ENCODE measurements around the gene CHTF18.
"Not testable (repeated sequence)": the region's sequence is repeated elsewhere in the genome, so short reads cannot be mapped to it uniquely, and the experiment has no call there.

Gene CHTF18

DNA sequence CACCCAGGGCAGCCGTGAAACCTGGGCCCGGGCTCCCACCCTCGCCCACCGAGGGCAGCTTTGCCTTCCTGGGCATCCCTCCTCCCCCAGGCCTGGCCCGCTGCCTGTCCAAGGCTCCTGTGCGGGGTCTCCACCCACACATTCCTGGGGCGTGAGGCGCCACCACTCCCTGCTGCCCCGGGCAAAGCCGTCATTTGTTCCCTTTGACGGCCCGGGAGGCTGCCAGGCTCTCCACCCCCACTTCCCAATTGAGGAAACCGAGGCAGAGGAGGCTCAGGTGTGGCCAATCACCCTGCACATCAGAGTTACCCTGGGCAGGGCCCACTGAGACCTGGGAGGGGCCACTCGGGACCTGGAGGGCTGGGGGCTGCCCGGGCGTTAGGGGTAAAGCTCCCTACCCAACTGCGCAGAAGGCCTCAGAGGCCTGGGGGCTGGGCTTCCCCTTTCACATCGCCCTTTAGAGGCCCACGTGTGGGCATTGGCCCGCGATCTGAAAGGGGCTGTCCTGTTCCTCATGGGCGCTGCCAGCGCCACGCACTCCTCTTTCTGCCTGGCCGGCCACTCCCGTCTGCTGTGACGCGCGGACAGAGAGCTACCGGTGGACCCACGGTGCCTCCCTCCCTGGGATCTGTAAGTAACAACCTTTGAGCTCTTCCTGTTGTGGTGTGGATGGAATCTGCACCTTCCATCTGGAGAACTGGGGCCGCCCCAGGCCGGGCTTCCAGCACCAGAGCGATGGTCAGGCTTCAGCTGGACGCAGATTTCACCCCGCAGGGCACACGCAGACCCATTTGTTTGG lies 27.7 kb upstream of the CHTF18 start, which contains the start of gene MSLN:
Gene MSLN (plus strand): TSS at position 190 of the 799 bp plus-strand sequence. CDS start 1,947 bp downstream, outside the sequence.
- no peak for DNase-seq

DNA sequence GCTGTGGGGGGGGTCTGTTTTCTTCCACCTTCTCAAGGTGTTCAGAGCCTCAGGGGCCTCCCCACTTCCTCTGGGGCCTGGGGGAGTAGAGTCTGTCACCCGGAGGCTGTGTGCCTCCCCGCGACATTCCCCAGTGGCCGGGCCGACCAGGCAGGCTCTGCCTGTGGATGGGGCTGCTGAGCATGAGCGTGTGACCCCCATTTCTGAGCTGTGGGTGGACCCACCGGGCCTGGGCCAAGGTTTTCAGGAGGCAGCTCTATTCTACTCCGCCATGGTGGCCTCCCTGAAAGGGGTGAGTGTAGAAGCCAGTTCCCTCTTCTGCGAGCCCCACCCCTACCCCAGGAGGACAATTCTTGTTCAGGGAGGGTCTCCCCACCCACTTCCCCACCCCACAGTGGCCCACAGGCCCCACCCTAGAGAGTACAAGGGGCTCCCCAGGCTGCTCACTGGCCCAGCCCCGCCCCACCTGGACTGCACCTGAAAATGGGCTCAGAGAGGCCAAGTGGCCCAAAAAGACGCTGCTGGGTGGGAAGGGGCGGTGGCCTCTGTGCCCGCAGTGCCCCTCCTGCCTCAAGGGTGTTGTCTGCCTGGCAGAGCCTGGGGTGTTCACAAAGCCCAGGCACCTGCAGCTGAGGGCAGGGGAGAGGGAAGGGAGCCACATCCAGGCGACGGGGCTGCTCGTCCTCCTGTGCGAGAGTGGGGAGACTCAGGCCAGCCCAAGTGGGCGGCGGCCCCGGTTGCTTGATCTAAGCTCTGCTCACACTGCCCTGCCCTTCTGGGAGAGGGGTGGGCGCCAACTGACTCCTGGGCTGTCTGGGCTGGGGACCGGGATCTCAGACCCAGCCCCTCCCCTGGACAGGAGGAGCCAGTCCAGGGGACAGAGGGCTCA lies 26.6 kb upstream of the CHTF18 start:
- no peak for DNase-seq

DNA sequence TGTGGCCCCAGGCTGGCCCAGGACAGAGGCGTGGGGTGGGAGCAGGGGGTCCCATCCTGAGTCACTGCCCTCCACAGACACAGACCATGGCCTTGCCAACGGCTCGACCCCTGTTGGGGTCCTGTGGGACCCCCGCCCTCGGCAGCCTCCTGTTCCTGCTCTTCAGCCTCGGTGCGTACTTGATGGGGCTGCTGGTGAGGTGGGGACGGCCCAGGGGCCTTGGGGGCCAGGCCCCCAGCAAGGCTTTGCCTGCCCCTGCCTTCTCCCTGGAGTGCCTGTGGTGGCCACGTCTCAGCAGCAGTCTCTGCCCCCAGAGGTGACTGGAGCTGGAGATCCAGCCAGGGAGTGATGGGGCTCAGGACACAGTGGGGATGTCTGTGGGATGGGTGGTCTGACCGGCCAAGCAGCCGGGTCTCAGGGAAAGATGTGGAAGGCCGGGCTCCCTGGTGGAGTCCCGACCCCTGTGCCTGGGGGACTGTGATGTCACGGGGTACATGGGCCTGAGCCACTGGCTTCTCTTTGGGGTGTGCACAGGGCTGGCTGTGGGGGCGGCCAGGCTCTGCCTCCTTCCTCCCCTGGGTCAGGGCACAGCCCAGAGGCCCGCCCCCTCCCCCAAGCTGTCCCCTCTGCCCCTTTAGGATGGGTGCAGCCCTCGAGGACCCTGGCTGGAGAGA lies 25.7 kb upstream of the CHTF18 start:
- DNase-seq: no peak

DNA sequence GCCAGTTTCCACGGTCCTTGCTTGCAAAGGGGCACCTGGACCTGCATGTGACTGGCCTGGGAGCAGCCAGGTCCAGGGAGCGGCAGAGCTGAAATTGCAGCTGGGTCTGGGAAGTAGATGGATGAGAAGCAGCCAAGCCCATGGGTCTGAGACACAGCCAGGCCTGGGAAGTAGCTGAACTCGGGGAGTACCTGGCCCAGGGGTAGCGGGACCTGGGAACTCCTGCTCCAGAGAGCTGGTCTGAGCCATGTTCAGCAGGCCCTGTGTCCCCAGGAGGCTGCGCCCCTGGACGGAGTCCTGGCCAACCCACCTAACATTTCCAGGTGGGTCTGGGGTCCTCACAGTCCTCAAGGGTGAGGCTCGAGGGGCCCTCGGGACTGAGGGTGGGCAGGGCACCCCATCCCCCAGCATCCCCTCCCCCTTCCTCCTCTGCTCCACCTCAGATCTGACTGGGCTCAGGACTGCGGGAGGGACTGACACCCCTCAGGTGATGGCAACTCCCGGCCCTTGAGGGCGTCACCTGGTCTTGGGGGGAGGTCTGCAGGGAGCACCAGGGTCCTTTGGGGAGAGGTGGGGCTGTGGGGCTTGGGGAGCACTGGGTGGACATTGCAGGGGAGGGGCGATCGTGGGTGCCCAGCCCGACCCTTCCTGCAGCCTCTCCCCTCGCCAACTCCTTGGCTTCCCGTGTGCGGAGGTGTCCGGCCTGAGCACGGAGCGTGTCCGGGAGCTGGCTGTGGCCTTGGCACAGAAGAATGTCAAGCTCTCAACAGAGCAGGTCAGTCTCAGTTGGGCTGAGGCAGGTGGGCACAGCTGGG lies 24.8 kb upstream of the CHTF18 start:
- no peak for DNase-seq

DNA sequence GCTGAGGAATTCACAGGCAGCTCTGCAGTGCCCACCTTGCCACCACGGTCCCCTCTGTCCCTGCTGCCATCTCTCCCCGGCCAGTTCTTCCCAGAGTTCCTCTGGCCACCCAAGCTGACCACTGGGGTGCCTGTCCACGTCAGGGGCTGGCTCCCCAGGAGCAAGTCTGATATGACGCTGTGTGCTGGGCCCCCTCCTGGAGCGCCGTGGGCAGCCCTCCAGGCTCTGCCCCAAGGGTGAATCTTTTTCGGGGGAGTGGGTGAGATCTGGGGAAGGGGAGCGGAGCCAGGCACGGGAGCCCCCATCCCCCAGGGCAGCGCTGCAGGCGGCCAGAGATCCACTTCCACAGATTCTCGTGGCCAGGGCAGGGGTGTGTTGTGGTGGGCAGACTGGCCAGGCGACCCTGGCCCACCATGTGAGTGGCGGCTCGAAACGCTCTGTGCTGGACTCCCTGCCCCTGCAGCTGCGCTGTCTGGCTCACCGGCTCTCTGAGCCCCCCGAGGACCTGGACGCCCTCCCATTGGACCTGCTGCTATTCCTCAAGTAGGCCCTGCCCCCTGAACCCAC lies 24.2 kb upstream of the CHTF18 start:
- DNase-seq: no peak

DNA sequence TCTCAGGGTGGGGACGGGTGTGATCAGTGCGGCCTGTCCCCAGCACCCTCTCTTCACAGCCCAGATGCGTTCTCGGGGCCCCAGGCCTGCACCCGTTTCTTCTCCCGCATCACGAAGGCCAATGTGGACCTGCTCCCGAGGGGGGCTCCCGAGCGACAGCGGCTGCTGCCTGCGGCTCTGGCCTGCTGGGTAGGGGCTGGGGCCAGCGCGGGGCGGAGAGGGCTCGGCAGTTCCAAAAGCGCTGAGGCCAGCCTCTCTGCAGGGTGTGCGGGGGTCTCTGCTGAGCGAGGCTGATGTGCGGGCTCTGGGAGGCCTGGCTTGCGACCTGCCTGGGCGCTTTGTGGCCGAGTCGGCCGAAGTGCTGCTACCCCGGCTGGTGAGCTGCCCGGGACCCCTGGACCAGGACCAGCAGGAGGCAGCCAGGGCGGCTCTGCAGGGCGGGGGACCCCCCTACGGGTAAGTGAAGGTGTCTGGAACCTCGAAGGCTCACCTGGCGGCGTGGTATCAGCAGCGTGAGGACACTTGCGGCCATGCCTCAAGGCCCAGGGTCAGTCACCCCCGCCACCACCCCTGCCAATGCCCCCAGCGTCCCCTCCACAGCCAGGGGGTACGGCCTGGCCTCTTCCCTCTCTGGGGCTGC lies 23.5 kb upstream of the CHTF18 start:
- no peak for DNase-seq

DNA sequence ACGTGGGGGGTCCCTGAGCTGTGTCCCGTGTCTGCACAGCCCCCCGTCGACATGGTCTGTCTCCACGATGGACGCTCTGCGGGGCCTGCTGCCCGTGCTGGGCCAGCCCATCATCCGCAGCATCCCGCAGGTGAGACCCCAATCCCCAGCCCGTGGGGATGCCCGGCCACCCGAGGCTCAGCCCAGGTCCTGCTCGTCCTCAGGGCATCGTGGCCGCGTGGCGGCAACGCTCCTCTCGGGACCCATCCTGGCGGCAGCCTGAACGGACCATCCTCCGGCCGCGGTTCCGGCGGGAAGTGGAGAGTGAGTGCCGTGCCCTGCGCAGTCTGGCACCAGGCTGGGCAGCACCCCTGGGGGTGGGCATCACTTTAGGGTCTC lies 22.9 kb upstream of the CHTF18 start:
- DNase-seq: no peak

DNA sequence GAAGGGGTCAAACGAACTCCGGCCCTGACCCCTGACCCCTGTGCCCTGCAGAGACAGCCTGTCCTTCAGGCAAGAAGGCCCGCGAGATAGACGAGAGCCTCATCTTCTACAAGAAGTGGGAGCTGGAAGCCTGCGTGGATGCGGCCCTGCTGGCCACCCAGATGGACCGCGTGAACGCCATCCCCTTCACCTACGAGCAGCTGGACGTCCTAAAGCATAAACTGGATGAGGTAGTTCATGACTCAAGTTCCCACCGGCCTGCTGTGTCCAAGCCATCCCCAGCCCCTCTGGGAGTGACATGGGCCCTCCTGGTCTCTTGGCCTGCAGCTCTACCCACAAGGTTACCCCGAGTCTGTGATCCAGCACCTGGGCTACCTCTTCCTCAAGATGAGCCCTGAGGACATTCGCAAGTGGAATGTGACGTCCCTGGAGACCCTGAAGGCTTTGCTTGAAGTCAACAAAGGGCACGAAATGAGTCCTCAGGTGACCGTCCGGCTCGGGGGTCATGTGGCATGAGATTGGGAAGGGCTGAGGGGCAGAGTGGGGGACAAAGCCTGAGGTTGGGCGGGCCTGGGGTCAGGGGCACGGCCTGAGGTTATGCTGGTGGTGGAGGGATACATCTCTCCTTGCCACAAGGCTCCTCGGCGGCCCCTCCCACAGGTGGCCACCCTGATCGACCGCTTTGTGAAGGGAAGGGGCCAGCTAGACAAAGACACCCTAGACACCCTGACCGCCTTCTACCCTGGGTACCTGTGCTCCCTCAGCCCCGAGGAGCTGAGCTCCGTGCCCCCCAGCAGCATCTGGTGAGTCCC lies 22.2 kb upstream of the CHTF18 start:
- no peak for DNase-seq

DNA sequence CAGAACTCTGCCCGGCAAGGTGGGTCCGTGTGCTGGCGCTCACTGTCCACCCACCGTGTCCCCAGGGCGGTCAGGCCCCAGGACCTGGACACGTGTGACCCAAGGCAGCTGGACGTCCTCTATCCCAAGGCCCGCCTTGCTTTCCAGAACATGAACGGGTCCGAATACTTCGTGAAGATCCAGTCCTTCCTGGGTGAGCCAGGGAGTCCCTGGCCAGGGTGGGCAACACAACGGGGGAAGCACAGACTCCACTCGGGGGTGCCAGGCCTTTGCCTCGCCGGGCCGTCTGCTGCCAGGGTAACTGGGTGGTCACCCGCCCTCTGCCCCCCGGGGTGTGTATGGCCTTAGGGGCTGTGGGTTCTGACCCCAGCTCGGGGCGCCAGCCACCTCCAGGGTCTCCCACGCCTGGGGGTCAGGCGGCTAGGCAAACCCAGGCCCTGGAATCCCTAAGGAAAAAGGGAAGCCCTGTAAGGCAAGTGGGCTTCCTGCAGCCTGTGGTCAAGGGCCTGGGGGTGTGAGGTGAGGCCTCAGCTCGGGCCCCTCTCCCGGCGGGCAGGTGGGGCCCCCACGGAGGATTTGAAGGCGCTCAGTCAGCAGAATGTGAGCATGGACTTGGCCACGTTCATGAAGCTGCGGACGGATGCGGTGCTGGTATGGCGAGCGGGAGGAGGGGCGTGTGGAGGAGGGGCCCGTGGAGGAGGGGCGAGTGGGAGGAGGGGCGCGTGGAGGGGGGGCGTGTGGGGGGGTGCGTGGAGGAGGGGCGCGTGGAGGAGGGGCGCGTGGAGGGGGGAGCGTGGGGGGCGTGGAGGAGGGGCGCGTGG lies 21.4 kb upstream of the CHTF18 start:
- DNase-seq: no peak

DNA sequence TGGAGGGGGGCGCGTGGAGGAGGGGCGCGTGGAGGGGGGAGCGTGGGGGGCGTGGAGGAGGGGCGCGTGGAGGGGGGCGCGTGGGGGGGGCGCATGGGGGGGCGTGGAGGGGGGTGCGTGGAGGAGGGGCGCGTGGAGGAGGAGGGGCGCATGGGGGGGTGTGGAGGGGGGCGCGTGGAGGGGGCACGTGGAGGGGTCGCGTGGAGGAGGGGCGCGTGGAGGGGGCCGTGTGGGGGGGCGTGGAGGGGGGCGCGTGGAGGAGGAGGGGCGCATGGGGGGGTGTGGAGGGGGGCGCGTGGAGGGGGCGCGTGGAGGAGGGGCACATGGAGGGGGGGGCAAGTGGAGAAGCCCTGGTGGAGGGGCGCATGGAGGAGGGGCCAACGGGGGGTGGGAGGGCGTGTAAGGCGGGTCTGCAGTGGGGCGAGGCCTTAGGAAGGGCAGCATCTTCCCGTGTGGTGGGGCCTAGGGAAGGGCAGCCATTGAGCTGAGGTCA lies 20.6 kb upstream of the CHTF18 start:
- no peak for DNase-seq

DNA sequence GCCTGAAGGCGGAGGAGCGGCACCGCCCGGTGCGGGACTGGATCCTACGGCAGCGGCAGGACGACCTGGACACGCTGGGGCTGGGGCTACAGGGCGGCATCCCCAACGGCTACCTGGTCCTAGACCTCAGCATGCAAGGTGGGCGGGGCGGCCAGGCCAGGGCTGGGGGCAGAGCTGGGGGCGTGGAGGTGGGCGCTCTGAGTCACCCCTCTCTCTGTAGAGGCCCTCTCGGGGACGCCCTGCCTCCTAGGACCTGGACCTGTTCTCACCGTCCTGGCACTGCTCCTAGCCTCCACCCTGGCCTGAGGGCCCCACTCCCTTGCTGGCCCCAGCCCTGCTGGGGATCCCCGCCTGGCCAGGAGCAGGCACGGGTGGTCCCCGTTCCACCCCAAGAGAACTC lies 20.0 kb upstream of the CHTF18 start:
- DNase-seq: no peak

DNA sequence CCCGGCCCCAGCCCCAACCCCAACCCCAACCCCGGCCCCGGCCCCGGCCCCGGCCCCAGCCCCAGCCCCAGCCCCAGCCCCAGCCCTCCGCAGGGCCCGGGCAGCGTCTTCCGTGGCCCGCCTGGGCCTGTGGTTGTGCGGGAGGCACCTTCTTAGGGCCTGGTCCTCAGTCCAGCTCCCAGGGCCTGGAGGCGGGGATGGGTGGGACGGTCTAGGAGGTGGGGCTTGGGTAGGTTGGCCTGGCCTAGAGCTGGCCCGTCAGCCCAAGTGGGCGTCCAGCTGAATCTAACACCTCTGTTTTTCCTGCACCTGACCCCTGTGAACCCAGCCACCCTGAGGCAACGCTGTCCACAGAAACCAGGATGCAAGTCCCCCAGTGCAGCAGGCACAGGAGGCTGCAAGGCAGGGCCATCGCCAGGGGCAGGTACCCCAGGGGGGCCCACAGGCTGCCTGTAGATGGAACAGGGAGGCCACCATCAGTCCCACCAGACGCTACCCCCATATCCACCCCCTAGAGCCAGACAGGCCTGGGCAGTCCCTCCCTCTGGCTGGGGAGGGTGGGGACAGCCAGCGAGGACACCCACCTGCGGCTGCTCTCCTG lies 19.1 kb upstream of the CHTF18 start:
- no peak for DNase-seq

DNA sequence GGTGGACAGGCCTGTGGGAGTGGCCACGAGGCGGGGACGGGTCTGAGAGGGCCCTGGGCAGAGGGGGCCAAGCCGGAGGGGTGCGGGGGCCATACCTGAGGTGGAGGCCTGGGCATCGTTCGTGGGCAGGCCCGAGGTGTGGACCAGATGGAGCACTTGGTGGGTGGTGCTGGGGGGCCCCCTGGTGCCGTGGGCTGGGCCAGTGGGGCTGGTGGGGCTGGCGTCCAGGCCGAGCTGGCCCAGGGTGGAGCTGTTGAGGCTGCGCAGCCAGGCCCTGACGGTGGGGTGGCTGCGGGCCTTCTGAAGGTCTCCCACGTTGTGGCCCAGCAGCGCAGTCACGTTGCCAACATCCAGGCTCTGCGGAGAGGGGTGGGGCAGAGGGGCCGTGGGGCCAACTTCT lies 18.5 kb upstream of the CHTF18 start:
- DNase-seq: no peak

DNA sequence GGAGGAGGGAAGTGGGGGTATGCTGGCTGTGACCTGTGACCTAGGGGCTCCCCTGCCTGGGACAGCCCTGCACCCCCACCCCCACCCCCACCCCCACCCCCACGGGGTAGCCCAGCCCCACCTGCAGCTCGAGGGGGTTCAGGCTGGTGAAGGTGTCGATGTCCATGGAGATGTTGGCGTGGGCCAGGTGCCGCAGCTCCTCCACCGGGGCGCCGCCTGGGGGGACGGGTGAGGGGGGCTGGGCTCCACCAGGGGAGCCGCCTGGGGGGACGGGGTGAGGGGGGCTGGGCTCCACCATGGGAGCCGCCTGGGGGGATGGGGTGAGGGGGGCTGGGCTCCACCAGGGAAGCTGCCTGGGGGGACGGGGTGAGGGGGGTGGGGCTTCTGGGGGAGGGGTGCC lies 18.0 kb upstream of the CHTF18 start:
- DNase-seq: no peak

DNA sequence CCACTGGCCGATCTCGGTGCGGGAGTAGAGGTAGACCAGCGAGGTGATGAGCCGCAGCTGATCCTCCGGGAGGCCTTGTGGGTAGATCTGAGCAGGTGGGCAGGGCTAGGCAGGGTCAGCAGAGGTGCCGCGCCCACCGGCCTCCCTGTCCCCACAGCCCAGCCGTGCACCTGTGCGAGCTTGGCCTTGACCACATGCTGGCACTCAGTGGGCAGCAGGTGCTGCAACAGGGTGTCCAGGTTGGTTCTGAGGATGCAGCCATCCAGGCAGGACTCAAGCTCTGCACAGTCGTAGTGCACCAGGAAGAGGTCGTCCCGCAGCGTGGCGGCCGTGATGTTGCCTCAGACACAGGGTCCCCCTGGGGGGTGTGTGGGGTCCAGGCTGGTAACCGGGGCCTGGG lies 15.5 kb upstream of the CHTF18 start:
- no peak for DNase-seq

DNA sequence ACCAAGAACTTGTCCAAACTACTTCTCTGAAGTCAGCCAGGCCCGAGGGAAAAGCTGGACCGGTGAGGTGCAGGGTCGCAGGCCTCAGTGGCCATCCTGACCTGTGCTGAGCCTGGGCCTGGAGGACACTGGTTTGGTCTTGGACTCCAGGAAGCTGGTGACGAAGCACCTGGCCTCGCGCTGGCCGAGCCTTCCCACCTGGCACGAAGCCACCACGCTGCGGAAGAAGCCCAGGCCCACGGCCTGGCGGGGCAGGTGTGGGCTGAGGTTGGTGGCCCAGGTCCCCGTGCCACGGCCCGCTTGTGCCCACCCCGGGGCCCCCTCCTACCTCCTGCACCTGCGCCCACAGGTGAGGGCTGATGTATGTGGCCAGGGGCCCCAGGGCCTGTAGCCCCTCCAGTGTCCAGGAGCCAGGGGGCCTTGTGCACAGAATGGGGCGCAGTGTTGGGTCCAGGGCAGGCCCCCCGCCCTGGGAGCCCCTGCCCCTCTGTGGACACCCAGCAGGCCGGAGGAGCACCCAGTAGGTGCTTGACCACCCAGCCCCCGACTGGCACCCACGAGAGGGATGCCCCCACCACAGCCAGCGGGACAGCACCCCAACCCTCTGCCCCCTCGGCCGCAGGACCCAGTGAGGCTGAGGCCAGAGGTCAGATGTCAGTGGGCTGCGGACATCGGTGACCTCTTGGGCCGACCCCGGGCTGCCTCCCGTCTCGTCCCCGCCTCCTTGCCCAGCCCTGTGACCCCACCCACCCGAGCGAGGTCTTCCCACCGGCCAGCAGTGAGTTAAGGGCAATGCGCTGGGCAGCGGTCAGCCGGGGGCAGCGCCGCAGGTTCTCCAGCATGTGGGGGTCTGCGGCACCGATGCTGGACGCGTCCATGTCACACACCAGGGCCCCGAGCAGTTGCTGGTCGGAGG lies 14.1 kb upstream of the CHTF18 start:
- no peak for DNase-seq

DNA sequence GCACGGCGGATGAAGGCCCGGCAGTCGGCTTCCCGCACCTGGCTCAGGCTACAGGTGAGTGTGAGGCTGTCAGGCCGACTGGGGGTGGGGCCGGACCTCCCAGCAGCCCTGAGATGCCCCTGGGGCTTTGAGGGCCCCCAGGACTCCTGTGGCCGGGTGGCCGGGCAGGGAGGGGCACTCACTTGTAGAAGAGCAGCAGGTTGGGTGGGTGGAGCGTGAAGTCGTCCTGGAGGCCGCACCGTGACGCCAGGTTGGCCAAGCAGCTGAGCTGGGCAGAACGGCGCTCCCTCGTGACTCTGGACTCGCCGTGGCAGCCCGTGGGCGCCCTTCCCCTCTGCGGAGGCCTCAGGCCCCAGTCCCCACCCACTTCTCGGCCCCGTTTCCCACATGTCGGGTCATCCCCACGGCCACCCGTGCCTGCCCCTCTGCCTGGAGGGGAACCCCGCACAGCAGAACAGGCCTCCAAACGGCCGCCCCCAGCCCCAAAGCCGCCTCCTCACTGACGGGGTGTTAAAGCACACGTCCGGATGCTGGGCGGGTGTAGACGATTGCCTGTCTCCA lies 13.1 kb upstream of the CHTF18 start:
- no peak for DNase-seq

DNA sequence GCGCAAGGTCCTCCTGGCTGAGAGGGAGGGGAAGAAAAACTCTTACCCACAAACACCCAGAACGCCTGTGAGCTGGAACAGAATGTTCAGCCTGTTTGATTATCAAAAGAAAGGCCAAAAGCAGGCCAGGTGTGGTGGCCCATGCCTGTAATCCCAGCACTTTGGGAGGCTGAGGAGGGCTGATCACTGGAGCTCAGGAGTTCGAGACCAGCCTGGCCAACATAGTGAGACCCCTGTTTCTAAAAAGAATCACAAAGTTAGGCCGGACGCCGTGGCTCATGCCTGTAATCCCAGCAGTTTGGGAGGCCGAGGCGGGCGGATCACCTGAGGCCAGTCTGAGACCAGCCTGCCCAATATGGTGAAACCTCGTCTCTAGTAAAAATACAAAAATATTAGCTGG lies 12.1 kb upstream of the CHTF18 start:
- DNase-seq: not testable (repeated sequence)
